Stimulated activated CD4-positive, alpha-beta T cell treated with anti-CD3 and anti-CD28 coated beads, Interleukin-4, amount 100 ng/mL, for 1 hour (primary cell): ENCODE data around the gene PRR23C.
"Not testable (repeated sequence)": the region's sequence is repeated elsewhere in the genome, so short reads cannot be mapped to it uniquely, and the experiment has no call there.

Experiments
- DNase-seq: peaks from one replicate; pipeline ENCODE4 v3.0.0-alpha.2; 2020

The PRR23C gene

GRCh38 chr3:139044366-139045210 lies at the start of gene PRR23C:
PRR23C (minus strand) TSS chr3:139044892; CDS start chr3:139044620, 272 bp downstream.
- no peak for DNase-seq

DNA sequence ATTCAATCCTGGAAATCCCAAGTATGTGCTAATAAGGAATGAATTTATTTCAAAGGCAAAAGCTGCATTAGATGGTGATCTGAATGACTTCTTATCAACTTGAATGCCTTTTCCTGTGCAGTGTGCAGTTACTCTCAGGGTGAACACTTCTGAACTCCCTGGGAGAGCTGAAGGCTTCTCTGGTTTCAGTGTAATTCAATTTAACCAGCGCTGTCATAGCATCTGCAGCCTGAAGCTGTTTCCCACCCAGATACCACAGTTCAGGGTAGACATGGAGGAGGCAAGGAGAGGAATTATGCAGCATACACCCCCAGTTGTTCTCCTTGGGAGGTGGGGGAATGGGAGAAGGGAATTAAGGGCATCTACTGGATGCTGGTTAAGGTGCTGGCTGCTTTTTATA lies 49.1 kb upstream of the PRR23C start:
- DNase-seq: no peak

GRCh38 chr3:139088462-139089324 lies 44.0 kb upstream of the PRR23C start:
- no peak for DNase-seq

- no peak for DNase-seq
Observed at GRCh38 chr3:139087621-139088020, 42.9 kb upstream of the PRR23C start.

- no peak for DNase-seq
Observed at GRCh38 chr3:139084176-139084575, 39.5 kb upstream of the PRR23C start.

- no peak for DNase-seq
Observed at GRCh38 chr3:139074565-139075115, 29.9 kb upstream of the PRR23C start.

GRCh38 chr3:139062918-139063317 lies 18.2 kb upstream of the PRR23C start:
- DNase-seq: no peak

DNA sequence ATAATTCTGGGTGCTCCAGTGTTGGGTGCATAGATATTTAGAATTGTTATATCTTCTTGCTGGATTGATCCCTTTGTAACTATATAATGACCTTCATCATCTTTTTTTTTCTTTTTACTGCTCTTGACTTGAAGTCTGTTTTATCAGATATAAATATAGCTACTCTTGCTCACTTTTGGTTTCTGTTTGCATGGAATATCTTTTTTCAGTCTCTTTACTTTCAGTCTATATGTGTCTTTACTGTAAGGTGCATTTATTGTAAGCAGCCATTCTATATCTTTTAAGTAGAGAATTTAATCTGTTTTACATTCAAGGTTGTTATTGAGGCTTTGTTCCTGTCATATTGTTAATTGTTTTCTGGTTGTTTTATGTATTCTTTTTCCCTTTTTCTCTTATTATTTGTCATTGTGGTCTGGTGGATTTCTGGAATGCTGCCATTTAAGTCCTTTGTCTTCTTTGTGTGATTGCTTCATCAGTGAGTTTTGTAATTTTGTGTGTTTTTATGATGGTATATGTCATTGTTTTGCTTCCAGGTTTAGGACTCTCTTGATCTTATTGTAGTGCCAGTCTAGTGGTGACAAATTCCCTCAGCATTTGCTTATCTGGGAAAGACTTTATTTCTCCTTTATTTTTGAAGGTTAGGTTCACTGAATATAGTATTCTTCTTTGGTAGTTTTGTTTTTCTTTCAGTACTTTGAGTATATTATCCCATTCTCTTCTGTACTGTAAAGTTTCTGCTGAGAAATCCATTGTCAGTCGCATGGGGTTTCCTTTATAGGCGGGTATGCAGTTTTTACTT lies 8.3 kb upstream of the PRR23C start:
- no peak for DNase-seq

DNA sequence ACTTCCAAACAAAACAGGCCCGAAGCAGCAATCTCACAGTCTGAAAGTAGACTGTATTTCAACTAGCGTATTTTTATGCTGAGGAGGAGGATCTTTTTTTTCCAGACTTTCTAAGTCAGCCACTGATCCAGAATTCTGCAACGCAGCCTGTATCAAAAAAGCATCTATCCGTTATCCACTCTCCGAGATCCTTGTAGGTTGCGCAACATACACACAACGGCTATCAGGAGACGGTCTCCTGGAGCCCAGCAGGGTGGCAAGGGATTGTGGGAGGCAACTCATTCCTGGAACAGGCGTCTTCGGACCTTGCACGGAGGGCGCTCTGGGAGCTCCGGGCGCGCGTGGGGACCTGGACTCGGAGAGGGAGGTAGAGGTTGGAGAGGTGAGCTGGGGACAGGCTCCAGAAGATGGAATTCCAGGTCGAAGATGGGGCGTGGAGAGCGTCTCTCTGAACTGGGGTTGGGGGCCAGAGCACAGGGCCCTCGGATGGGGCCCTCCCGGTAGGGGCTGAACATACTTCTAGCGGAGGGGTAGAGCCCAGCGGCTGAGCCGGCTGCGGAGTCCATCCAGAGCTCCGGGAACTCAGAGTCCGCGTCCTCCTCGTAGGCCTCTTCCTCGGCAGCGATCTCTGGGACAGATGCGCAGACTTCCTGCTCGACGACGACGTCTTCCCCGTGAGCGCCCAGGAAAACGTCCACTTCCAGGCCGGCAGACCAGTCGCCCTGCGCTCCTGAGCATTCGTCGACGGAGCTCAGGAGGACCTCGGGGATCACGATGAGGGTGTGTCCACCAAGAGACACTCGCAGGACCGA lies 932 bp downstream of the PRR23C start:
- DNase-seq: no peak

DNA sequence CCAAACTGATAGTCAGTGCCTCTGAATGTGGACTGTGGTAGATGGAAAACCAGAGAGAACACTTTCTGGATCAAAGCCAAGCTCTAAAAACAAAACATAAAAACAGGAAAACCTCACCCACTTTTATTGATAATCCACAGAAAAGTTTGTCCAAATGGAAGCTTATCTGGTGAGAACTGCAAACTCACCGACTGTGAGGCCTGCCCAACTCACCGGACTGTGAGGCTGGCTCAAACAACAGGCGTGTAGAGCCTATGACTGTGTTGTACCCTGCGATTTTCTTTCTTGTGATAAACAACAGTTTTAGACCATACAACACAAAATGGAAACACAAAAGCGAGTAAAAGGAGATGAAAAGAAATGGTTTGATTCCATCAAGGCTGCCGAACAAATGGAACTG lies 7.2 kb downstream of the PRR23C start:
- no peak for DNase-seq

DNA sequence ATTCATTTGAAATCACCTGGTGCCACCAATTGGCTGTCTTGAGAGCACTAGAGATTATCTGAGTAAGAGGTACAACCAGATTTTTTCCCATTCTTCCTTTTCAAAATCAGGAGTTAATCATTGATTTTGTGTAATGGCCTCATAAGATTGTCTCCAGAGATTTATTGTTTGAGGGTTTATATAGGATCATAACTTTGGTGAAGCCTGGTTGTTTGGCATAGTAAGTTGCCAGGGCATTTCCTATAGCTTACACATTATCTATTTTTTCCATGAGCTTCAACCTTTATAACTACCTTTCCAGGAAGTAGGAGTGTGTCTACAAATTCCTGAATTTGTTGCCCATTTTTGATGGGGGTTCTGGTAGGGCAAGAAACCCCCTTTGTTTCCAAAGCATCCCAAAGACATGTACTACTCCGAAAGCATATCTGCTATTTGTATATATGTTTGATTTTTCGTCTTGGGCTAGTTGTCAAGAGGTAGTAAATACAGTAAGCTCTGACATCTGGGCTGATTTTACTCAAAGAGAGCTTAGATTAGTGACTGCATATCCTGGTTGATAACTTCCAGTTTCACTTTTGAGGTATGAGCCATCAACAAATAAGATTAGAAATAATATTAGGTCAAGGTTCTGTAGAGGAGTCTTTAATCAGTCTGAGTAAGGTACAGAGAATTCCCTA lies 12.2 kb downstream of the PRR23C start:
- no peak for DNase-seq

DNA sequence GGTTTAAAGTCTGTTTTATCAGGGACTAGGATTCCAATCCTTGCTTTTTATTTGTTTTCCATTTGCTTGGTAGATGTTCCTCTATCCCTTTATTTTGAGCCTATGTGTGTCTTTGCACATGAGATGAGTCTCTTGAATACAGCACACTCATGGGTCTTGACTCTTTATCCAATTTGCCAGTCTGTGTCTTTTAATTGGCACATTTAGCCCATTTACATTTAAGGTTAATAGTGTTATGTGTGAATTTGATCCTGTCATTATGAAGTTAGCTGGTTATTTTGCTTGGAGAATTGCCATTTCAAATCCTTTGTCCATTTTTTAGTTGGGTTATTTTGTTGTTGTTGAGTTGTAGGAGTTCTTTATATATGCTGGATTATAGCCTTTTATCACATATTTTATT lies 14.1 kb downstream of the PRR23C start:
- DNase-seq: not testable (repeated sequence)

- no peak for DNase-seq
Observed at GRCh38 chr3:139024968-139025367, 19.7 kb downstream of the PRR23C start.

DNA sequence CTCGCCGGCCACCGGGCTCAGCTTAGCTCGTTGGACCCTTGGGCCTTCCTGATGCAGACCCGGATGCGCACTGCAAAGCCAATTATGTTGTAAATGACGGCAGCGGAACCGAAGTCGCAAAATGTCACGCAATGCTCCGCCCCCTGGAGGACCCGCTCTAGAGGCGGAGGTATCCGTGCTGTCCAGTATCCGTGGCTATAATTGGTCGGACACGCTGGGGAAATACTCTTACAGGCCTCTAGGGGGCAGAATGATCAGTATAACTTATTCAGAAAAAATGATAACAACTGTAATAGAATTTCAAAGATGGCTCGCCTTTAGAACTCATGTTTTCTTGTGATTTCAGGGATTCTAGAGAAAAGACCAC lies 23.8 kb downstream of the PRR23C start, which contains the start of gene PRR23B:
PRR23B (minus strand) TSS at position 59 of the 367 bp plus-strand sequence. CDS start 265 bp downstream, outside the sequence.
- DNase-seq: no peak

- DNase-seq: no peak
Observed at GRCh38 chr3:139020036-139020867, 24.4 kb downstream of the PRR23C start.

DNA sequence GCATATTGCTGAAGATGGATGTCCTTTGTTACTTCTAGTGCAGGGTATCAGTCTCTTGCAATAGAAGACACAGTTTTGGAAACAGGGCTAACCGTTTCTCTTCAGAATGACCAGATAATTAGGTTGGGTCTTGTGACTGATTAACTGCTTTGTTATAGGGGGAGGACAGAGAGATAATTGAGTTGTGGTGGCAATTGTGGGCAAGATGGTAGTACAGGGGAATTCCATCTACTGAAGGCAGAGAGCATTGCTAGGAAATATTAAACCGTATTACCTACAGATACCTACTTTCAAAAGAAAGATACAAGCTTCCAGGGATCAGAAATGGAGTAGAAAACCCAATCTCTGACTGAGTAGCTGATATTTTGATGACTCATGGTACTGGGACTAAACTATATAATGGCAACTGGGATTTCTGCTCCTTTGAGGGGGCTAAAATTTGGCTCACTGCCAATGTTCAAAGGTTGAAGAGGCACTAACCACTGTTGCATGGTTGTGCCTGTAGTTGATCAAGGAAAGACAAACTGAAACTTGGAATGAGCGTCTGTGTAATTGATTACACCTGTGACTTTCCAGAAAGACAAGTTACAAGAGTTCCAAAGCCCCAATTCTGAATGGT lies 28.2 kb downstream of the PRR23C start:
- no peak for DNase-seq

- DNase-seq: no peak
Observed at GRCh38 chr3:139006051-139006716, 38.5 kb downstream of the PRR23C start, which contains the start of gene PRR23A. PRR23A (minus strand) TSS chr3:139006268; CDS start chr3:139006268, 0 bp downstream.

DNA sequence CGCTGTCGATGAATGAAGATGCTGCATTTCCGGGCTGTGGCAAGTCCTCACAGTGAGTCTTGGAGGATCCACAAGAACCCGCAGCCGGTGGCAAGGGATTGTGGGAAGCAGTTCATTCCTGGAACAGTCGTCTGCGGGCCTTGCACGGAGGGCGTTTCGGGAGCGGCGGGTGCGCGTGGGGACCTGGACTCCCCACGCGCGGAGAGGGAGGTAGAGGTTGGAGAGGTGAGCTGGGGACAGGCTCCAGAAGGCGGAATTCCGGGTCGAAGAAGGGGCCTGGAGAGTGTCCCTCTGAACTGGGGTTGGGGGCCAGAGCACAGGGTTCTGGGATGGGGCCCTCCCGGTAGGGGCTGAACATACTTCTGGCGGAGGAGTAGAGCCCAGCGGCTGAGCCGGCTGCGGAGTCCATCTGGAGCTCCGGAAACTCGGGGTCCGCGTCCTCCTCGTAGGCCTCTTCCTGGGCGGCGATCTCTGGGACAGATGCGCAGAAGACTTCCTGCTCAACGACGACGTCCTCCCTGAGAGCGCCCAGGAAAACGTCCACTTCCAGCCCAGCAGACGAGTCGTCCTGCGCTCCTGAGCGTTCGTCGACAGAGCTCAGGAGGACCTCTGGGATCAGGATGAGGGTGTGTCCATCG lies 39.2 kb downstream of the PRR23C start:
- DNase-seq: no peak

DNA sequence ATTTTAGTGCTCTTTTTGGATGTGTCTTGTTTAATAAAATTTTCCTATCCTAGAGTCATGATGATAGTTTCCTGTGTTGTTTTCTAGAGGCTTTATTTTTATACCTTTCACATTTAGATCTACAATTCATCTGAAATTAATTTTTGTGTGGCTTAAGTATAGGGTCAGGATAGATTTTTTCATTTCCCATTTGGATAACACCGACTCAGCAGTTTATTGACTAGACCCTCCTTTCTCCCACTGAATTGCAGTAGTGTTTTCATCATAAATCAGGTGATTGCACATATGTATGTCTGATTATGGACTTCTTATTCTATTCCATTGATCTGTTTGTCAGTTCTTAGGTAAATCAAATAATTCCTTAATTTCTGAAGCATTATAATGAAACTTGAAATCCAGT lies 49.0 kb downstream of the PRR23C start:
- no peak for DNase-seq
